ENCODE results near the gene GABBR2.

The GABBR2 gene

DNA sequence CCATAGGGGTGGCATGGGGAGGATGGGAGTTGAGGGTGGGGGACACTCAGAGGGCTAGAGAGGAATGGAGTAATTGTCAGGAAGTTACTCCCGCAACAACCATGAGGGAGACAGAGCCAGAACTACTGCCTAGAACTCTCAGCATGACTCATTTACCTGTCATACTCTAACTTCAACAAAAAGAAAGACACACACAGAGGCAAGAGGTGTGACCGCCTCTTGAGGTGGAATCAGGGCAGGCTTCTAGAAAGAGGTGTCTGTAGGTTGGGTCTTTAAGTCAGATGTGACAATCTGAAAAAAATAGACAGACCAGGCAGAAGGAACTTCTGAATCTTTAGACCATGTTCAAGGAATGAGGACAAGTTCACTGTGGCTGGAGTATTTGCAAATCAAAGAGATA lies 73.4 kb downstream of the GABBR2 start:
- DNase-seq (ENCODE audit: insufficient read length, low spot score) (no peak), FAIRE-seq (no peak)
- TF ChIP-seq, protein P1, sequence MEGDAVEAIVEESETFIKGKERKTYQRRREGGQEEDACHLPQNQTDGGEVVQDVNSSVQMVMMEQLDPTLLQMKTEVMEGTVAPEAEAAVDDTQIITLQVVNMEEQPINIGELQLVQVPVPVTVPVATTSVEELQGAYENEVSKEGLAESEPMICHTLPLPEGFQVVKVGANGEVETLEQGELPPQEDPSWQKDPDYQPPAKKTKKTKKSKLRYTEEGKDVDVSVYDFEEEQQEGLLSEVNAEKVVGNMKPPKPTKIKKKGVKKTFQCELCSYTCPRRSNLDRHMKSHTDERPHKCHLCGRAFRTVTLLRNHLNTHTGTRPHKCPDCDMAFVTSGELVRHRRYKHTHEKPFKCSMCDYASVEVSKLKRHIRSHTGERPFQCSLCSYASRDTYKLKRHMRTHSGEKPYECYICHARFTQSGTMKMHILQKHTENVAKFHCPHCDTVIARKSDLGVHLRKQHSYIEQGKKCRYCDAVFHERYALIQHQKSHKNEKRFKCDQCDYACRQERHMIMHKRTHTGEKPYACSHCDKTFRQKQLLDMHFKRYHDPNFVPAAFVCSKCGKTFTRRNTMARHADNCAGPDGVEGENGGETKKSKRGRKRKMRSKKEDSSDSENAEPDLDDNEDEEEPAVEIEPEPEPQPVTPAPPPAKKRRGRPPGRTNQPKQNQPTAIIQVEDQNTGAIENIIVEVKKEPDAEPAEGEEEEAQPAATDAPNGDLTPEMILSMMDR (IDR thresholded peaks at IDR 0.05; ENCODE audit: insufficient read depth, missing control alignments), result no peak

DNA sequence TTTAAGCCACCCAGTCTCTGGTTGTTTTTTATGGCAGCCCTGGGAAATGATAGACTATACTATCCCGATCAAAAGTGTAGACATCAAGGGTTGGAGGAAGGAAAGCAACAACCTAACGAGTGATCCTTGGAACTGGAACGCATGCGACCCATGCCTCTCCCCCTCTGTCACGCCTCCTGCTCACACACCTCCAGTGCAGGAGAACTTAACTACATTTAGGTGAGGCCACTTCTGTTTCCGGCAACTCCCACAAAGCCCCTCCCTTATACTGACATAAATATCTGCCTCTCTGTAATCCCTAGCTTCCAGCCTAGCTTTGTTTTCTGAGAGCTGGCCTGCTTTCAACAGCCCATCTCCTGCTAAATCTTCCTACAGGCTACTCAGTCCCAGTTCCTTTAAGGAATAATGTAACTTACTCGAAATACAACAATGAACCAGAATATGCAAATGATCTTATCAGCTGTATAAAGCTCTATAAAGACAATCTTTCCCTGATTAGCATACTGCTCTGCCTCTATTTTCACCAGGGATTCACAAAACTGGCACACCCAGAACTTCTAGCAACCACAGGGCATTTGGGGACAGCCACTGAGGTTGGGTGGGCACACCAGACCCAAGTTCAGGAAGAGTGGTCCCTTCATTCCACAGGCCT lies 73.9 kb downstream of the GABBR2 start:
- FAIRE-seq (no peak), DNase-seq (ENCODE audit: insufficient read length, low spot score) (no peak)
- TF ChIP-seq, protein P1 (IDR thresholded peaks at IDR 0.05; ENCODE audit: insufficient read depth, missing control alignments), result no peak

DNA sequence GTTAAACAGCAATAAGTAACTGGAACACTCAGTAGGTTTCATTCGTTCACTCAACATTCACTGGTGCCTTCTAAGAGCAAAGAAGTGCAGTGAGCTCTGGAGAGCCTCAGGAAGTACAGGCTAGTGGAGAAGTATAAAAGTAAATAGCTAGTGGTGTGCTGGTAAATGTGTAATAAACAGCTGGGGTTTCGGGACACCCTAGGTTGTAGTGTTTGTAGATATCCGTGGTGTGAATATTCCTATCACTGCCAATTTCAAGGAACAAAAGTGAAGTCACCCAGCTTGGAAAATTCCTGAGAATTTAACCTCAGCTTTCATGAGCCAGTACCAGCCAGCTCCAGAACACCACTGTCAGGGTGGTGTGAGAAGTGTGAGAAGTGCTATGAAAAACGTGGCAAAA lies 75.9 kb downstream of the GABBR2 start:
- TF ChIP-seq, protein P1 (IDR thresholded peaks at IDR 0.05; ENCODE audit: insufficient read depth, missing control alignments), result no peak
- FAIRE-seq, result no peak
- no peak for DNase-seq (ENCODE audit: insufficient read length, low spot score)

DNA sequence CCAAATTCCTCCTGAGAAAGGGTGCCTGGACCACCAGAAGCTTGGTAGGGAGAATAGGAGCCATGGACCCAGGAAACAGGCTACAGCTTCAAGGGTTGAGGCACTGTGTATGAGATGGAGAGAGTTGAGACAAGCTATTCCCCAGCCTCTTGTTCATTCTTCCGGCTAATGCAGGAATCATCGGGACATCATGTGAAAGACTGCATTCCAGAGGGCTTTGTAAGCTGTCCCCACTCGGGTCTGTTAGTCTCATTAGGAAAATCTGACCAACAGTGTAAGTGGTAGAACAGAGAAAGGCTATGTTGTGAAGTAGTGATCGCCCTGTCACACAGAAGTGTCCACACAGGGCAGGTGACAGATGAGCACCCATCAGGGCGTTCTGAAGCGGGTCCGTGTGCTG lies 81.4 kb downstream of the GABBR2 start:
- FAIRE-seq (no peak), DNase-seq (ENCODE audit: insufficient read length, low spot score) (no peak)
- TF ChIP-seq, protein P1 (IDR thresholded peaks at IDR 0.05; ENCODE audit: insufficient read depth, missing control alignments), result no peak

DNA sequence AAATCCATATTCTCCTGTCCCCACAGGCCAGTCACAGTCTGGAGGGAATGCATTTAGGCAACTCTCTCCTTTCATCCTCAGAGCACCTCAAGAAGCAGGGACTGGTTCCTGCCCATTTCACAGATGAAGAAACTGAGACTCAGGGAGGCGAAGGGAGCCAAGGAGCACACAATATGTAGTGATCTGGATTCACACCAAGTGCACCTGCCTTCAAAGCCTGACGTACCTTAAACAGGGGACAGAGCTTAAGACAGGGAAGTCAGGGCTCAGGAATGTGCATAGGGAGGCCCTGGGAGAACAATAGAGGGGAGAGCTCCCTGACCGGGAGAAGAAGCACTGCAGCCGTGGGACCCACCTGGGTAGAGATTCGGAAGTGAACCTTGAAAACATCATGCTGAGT lies 83.0 kb downstream of the GABBR2 start:
- FAIRE-seq, result no peak
- no peak for DNase-seq (ENCODE audit: insufficient read length, low spot score)
- TF ChIP-seq, protein P1 (IDR thresholded peaks at IDR 0.05; ENCODE audit: insufficient read depth, missing control alignments), result no peak

DNA sequence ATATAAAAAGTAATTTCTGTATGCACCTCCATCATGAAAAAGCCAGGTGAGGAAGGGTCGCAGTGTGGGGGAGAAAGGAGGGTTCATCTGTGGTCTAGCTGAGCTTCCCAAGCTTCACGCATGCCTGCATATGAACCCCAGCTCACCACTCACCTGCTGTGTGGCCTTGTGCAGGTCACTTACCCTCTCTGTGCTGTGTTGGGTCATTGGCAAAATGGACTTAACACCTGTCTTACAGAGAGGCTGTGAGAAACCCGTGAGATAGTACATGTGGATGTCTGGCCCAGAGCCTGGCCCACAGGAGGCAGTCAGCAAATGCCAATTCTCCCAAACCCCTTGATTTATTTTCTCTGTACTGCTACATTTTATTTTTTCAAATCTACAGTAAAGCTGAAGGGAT lies 88.9 kb downstream of the GABBR2 start:
- no peak for FAIRE-seq

DNA sequence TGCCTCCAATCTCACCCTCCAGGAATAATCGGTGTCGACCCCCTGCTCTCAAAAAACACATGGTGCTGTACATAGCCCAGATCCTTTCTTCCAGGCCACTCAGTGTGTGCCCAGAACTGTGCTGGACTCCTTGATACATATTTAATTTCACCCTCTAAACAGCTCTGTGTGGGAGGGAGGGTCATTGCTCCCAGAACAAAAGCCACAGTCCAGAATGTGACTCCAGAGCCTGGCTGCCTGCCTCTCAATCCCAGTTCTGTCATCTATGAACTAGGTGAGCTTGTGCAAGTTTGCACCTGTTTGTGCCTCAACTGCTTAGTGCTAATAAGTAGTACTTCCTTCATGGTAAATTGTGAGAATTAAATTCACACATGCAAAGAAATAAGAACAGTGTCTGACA lies 93.1 kb downstream of the GABBR2 start:
- DNase-seq (ENCODE audit: insufficient read length, low spot score), result no peak
- TF ChIP-seq, protein P1 (IDR thresholded peaks at IDR 0.05; ENCODE audit: insufficient read depth, missing control alignments), result no peak
- FAIRE-seq, result no peak

More for the DNA sequence above, 88.9 kb downstream of the GABBR2 start:
- DNase-seq (ENCODE audit: insufficient read length, low spot score), result no peak
- TF ChIP-seq, protein P1 (IDR thresholded peaks at IDR 0.05; ENCODE audit: insufficient read depth, missing control alignments), result no peak

Data from D721Med (cell line).